SH-SY5Y (cell line): ENCODE measurements around the gene SOWAHA.

Source experiments
- GATA2 ChIP-seq: IDR thresholded peaks from 2 replicates; pipeline ENCODE4 v1.6.1; 2011; ENCODE audit warnings: mild to moderate bottlenecking, low read depth, low read length
- GATA3 ChIP-seq: IDR thresholded peaks from 2 replicates; pipeline ENCODE4 v1.6.1; 2011; ENCODE audit warnings: low read depth, mild to moderate bottlenecking, low read length, moderate library complexity

GRCh38 chr5:132810605-132811004, 2.5 kb upstream of the SOWAHA start:
- TF ChIP-seq GATA3 (no peak), GATA2 (no peak)
